Measurements from ENCODE around the gene BRF1. TPM values are rescaled to one million over a fixed set of nuclear protein-coding genes. Genes with fewer than 3 reads are reported as not detected.

The BRF1 gene
- total RNA-seq, 4 donors from 2014 or later: 25.2 to 35.6 (median 30.9) TPM

DNA sequence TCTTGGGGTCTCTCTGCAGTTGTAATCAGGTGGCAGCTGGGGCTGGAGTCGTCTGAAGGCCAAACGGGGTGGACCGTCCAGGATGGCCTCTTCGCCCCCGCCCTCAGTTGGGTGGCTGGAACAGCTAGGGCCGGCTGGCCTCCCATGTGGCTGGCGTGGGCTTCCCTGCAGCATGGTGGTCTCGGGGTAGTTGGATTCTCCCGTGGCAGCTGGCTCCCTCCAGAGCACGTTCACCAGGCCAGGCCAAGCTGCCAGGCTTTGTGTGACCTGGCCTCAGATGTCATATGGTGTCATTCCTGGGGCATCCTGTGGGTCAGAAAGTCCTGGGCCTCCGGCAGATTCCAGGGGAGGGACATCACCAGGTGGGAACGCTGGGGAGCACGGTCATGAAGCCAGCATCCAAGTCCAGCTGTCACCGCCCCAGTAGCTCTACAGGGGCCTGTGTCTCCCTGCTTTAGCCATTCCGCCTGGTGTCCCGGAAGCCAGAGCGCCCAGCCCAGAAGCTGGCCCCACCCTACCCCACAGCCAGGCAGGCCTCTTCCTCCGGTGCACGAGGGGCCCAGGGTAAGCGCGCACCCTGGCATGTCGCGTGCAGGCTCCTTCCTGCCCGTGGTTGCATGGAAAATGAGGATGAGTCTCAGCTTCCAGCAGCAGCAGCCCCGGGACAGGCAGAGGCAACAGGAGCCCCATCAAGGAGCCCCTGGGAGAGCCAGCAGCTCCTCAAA, 118.3 kb downstream of the BRF1 start:
- WGBS, 2 donors (ENCODE audit: low coverage in 1 of 2): 79% methylated on average over 6 of the region's 25 CpGs; no CpG with 5 or more reads in 1 of the 2 donors
- H3K36me3 ChIP-seq: no peaks in the 10 kb centered on the region
- H3K27me3 ChIP-seq: peaks cover 11% of the 10 kb centered on the region
- TF ChIP-seq, protein P1, sequence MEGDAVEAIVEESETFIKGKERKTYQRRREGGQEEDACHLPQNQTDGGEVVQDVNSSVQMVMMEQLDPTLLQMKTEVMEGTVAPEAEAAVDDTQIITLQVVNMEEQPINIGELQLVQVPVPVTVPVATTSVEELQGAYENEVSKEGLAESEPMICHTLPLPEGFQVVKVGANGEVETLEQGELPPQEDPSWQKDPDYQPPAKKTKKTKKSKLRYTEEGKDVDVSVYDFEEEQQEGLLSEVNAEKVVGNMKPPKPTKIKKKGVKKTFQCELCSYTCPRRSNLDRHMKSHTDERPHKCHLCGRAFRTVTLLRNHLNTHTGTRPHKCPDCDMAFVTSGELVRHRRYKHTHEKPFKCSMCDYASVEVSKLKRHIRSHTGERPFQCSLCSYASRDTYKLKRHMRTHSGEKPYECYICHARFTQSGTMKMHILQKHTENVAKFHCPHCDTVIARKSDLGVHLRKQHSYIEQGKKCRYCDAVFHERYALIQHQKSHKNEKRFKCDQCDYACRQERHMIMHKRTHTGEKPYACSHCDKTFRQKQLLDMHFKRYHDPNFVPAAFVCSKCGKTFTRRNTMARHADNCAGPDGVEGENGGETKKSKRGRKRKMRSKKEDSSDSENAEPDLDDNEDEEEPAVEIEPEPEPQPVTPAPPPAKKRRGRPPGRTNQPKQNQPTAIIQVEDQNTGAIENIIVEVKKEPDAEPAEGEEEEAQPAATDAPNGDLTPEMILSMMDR (IDR thresholded peaks at IDR 0.05): no peak
- no peak for TF ChIP-seq POLR2A (IDR thresholded peaks at IDR 0.05)
- no peak for TF ChIP-seq EP300 (IDR thresholded peaks at IDR 0.05)
- TF ChIP-seq POLR2AphosphoS5 (IDR thresholded peaks at IDR 0.05): no peak
- H3K9me3 ChIP-seq: no peaks in the 10 kb centered on the region
- peaks cover 0 to 27% (median 7%) of the 10 kb centered on the region in 3 donors for H3K4me1 ChIP-seq
- H3K4me3 ChIP-seq: no peak overlapping the region
- no peak for ATAC-seq
- peak overlapping the region in 1 of 4 donors; percentile 15 for H3K27ac ChIP-seq

GRCh38 chr14:105181549-105182295, 119.1 kb downstream of the BRF1 start:
- no peaks in the 10 kb centered on the region for H3K36me3 ChIP-seq
- peak overlapping the region in 1 of 2 donors; percentile 65 for H3K4me3 ChIP-seq
- peaks cover 8% of the 10 kb centered on the region for H3K27me3 ChIP-seq
- no peaks in the 10 kb centered on the region for H3K9me3 ChIP-seq
- H3K4me1 ChIP-seq: peaks cover 0 to 27% (median 7%) of the 10 kb centered on the region in 3 donors
- TF ChIP-seq POLR2A (IDR thresholded peaks at IDR 0.05): no peak
- TF ChIP-seq POLR2AphosphoS5 (IDR thresholded peaks at IDR 0.05): no peak
- TF ChIP-seq, protein P1 (IDR thresholded peaks at IDR 0.05): no peak
- no peak for TF ChIP-seq EP300 (IDR thresholded peaks at IDR 0.05)
- ATAC-seq: no peak
- peak overlapping the region in 1 of 4 donors; percentile 42 for H3K27ac ChIP-seq
- no CpG with 5 or more reads among the region's 21 CpGs for WGBS, 2 donors (ENCODE audit: low coverage in 1 of 2)

- 10 to 13% methylated on average over 3 to 4 of the region's 106 CpGs for WGBS, 2 donors (ENCODE audit: low coverage in 1 of 2)
- H3K4me1 ChIP-seq: peaks cover 0 to 27% (median 7%) of the 10 kb centered on the region in 3 donors
- H3K27ac ChIP-seq: peak within 1 kb of the TSS in 2 of 4 donors; percentile 42 to 53
- peak within 1 kb of the TSS; percentile 27 to 65 for H3K4me3 ChIP-seq
- TF ChIP-seq POLR2A (IDR thresholded peaks at IDR 0.05): no peak
- TF ChIP-seq, protein P1 (IDR thresholded peaks at IDR 0.05): no peak
- no peak for TF ChIP-seq EP300 (IDR thresholded peaks at IDR 0.05)
- no peak for TF ChIP-seq POLR2AphosphoS5 (IDR thresholded peaks at IDR 0.05)
- peaks cover 7% of the 10 kb centered on the region for H3K27me3 ChIP-seq
- no peaks in the 10 kb centered on the region for H3K36me3 ChIP-seq
- no peaks in the 10 kb centered on the region for H3K9me3 ChIP-seq
- ATAC-seq: peak; percentile 87
Measured at GRCh38 chr14:105180592-105181548, 119.9 kb downstream of the BRF1 start, which contains the start of gene NUDT14. TSS of gene NUDT14 (minus strand) at chr14:105181312. CDS start at chr14:105181209, 103 bp downstream.

DNA sequence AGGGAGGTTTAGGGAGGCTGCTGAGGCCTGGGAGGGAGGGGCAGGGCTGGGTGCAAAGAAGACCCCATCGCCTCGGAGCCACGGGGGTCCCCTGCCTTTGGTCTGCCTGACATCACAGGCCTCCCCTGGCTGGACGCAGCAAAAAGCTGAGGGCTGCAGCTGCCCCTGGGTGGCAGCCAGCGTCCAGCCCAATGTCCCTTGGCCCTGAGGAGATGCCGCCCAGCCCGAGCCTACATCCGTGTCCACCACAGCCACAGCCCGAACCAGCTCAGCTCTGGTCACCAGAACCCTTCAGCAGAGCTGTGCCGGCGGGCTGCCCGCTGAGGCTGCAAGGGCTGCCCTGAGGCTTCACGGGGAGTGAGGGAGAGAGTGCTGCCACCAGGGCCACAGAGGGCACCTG, 121.6 kb downstream of the BRF1 start:
- H3K4me3 ChIP-seq: no peak overlapping the region
- H3K36me3 ChIP-seq: no peaks in the 10 kb centered on the region
- ATAC-seq: no peak
- peaks cover 0 to 27% (median 7%) of the 10 kb centered on the region in 3 donors for H3K4me1 ChIP-seq
- no peaks in the 10 kb centered on the region for H3K9me3 ChIP-seq
- no peaks in the 10 kb centered on the region for H3K27me3 ChIP-seq
- H3K27ac ChIP-seq: no peak overlapping the region
- no peak for TF ChIP-seq POLR2AphosphoS5 (IDR thresholded peaks at IDR 0.05)
- TF ChIP-seq, protein P1 (IDR thresholded peaks at IDR 0.05): no peak
- no peak for TF ChIP-seq EP300 (IDR thresholded peaks at IDR 0.05)
- no peak for TF ChIP-seq POLR2A (IDR thresholded peaks at IDR 0.05)
- no CpG with 5 or more reads among the region's 13 CpGs for WGBS, 2 donors (ENCODE audit: low coverage in 1 of 2)
